Measurements from ENCODE around the gene NRG2. TPM values are rescaled to one million over a fixed set of nuclear protein-coding genes. Genes with fewer than 3 reads are reported as not detected.

The NRG2 gene
- total RNA-seq, 4 donors from 2014 or later, result 0.80 TPM; not detected in 3

GRCh38 chr5:139809331-139809810 lies 233.7 kb downstream of the NRG2 start:
- no peaks in the 10 kb centered on the region for H3K4me1 ChIP-seq
- H3K27me3 ChIP-seq, result no peaks in the 10 kb centered on the region
- DNase-seq, result peak in 1 of 3 donors; percentile 27
- TF ChIP-seq, protein P1, sequence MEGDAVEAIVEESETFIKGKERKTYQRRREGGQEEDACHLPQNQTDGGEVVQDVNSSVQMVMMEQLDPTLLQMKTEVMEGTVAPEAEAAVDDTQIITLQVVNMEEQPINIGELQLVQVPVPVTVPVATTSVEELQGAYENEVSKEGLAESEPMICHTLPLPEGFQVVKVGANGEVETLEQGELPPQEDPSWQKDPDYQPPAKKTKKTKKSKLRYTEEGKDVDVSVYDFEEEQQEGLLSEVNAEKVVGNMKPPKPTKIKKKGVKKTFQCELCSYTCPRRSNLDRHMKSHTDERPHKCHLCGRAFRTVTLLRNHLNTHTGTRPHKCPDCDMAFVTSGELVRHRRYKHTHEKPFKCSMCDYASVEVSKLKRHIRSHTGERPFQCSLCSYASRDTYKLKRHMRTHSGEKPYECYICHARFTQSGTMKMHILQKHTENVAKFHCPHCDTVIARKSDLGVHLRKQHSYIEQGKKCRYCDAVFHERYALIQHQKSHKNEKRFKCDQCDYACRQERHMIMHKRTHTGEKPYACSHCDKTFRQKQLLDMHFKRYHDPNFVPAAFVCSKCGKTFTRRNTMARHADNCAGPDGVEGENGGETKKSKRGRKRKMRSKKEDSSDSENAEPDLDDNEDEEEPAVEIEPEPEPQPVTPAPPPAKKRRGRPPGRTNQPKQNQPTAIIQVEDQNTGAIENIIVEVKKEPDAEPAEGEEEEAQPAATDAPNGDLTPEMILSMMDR (IDR thresholded peaks at IDR 0.05), result no peak
- TF ChIP-seq POLR2A (IDR thresholded peaks at IDR 0.05), result no peak
- no peaks in the 10 kb centered on the region for H3K9me3 ChIP-seq
- no peaks in the 10 kb centered on the region for H3K36me3 ChIP-seq
- no peak overlapping the region for H3K4me3 ChIP-seq
- H3K27ac ChIP-seq, result no peak overlapping the region

GRCh38 chr5:139808481-139809330 lies 234.4 kb downstream of the NRG2 start:
- no peak overlapping the region for H3K27ac ChIP-seq
- H3K4me1 ChIP-seq, result no peaks in the 10 kb centered on the region
- no peaks in the 10 kb centered on the region for H3K27me3 ChIP-seq
- H3K4me3 ChIP-seq, result no peak overlapping the region
- no peaks in the 10 kb centered on the region for H3K36me3 ChIP-seq
- peak in 1 of 3 donors; percentile 46 for DNase-seq
- H3K9me3 ChIP-seq, result no peaks in the 10 kb centered on the region
- TF ChIP-seq, protein P1 (IDR thresholded peaks at IDR 0.05), result no peak
- TF ChIP-seq POLR2A (IDR thresholded peaks at IDR 0.05), result no peak

GRCh38 chr5:139807647-139808030 lies 235.5 kb downstream of the NRG2 start:
- H3K36me3 ChIP-seq, result no peaks in the 10 kb centered on the region
- H3K27me3 ChIP-seq, result no peaks in the 10 kb centered on the region
- no peaks in the 10 kb centered on the region for H3K4me1 ChIP-seq
- peak in 1 of 3 donors; percentile 3 for DNase-seq
- H3K9me3 ChIP-seq, result no peaks in the 10 kb centered on the region
- no peak for TF ChIP-seq POLR2A (IDR thresholded peaks at IDR 0.05)
- TF ChIP-seq, protein P1 (IDR thresholded peaks at IDR 0.05), result no peak
- no peak overlapping the region for H3K27ac ChIP-seq
- H3K4me3 ChIP-seq, result no peak overlapping the region

GRCh38 chr5:139806726-139807646 lies 236.1 kb downstream of the NRG2 start:
- TF ChIP-seq, protein P1 (IDR thresholded peaks at IDR 0.05), result no peak
- no peak for TF ChIP-seq POLR2A (IDR thresholded peaks at IDR 0.05)
- no peaks in the 10 kb centered on the region for H3K4me1 ChIP-seq
- H3K36me3 ChIP-seq, result no peaks in the 10 kb centered on the region
- no peak overlapping the region for H3K4me3 ChIP-seq
- DNase-seq, result peak in 1 of 3 donors; percentile 8
- H3K9me3 ChIP-seq, result no peaks in the 10 kb centered on the region
- H3K27ac ChIP-seq, result no peak overlapping the region
- H3K27me3 ChIP-seq, result no peaks in the 10 kb centered on the region

DNA sequence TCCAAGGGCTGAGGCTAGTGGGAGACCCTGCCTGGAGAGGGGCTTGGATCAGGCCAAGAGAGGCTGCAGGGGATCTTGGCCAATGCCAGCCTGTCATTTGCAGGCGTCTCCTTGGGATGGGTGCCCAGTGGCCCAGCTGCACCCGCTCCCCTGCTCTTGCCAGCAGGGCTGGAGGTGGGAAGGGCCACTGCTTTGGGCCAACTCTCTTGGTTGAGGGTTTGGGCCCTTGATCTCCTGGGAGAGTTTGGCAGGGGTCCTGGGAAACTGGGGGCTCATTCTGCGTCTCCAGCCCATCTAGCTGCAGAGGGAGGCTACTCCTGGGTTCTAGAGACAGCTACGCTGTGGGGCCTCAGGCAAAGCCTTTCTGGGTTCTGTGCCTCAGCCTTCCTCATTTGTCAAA lies 237.0 kb downstream of the NRG2 start:
- Histone ChIP-seq H3K27me3 (no peaks in the 10 kb centered on the region), H3K27ac (no peak overlapping the region), H3K4me3 (no peak overlapping the region), H3K9me3 (no peaks in the 10 kb centered on the region), H3K4me1 (no peaks in the 10 kb centered on the region), H3K36me3 (no peaks in the 10 kb centered on the region)
- no peak for DNase-seq
- TF ChIP-seq POLR2A (IDR thresholded peaks at IDR 0.05), result no peak
- TF ChIP-seq, protein P1 (IDR thresholded peaks at IDR 0.05), result no peak
